Adipocyte (in vitro differentiated cells): ENCODE measurements around the gene IKZF2.
A peak's percentile ranks its signal among the peaks of the same experiment; 100 is the strongest.
"Not testable (repeated sequence)": the region's sequence is repeated elsewhere in the genome, so short reads cannot be mapped to it uniquely, and the experiment has no call there.

Source experiments
- DNase-seq: peaks from one replicate; pipeline ENCODE4 v3.0.0-alpha.2; 2015; ENCODE audit warnings: low read depth
- H3K27me3 ChIP-seq: replicated peaks from 2 replicates; pipeline ENCODE4 v1.7.0; 2013; ENCODE audit warnings: mild to moderate bottlenecking, low read length, moderate library complexity; ENCODE audit not compliant: control insufficient read depth, insufficient read depth
- H3K36me3 ChIP-seq: 2 replicates; pipeline ENCODE4 v1.7.0; 2013; ENCODE audit warnings: low read length, mild to moderate bottlenecking, moderate library complexity; ENCODE audit not compliant: control insufficient read depth, insufficient read depth, severe bottlenecking
- H3K4me1 ChIP-seq: 2 replicates; pipeline ENCODE4 v1.7.0; 2013; ENCODE audit warnings: mild to moderate bottlenecking, low read length, moderate library complexity; ENCODE audit not compliant: control insufficient read depth, insufficient read depth
- H3K4me3 ChIP-seq: 2 replicates; pipeline ENCODE4 v1.7.0; 2013; ENCODE audit warnings: mild to moderate bottlenecking, low read length, moderate library complexity
- H3K9ac ChIP-seq: 2 replicates; pipeline ENCODE4 v1.7.0; 2013; ENCODE audit warnings: mild to moderate bottlenecking, low read length, moderate library complexity
- H3K9me3 ChIP-seq: 2 replicates; pipeline ENCODE4 v1.7.0; 2013; ENCODE audit warnings: mild to moderate bottlenecking, low read length, moderate library complexity; ENCODE audit not compliant: control insufficient read depth

Gene IKZF2

DNA sequence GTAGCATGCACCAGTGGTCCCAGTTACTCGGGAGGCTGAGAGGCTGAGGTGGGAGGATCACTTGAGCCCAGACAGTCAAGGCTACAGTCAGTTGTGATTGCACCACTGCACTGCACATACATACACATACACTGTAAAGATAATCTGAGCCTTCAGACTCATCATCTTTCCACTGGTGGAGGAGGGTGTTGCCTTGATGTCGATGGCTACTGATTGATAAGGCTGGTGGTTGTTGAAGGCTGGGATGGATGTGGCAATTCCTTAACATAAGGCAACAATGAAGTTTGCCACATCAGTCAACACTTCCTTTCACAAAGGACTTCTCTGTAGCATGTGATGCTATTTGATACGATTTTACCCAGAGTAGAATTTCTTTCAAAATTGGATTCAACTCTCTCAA lies 118.8 kb downstream of the IKZF2 start:
- H3K9ac ChIP-seq = no peak overlapping the region
- H3K27me3 ChIP-seq = no peaks in the 10 kb centered on the region
- no peaks in the 10 kb centered on the region for H3K4me1 ChIP-seq
- H3K4me3 ChIP-seq = no peak overlapping the region
- peaks cover 3% of the 10 kb centered on the region for H3K36me3 ChIP-seq
- no peaks in the 10 kb centered on the region for H3K9me3 ChIP-seq
- DNase-seq = no peak

- Histone ChIP-seq H3K27me3 (no peaks in the 10 kb centered on the region), H3K9me3 (no peaks in the 10 kb centered on the region), H3K9ac (no peak overlapping the region), H3K4me3 (no peak overlapping the region), H3K4me1 (peaks cover 8% of the 10 kb centered on the region), H3K36me3 (peaks cover 10% of the 10 kb centered on the region)
- no peak for DNase-seq
Measured at GRCh38 chr2:213022987-213023386, 128.4 kb downstream of the IKZF2 start.

GRCh38 chr2:213021971-213022899 lies 129.2 kb downstream of the IKZF2 start:
- Histone ChIP-seq H3K9me3 (no peaks in the 10 kb centered on the region), H3K4me1 (peaks cover 12% of the 10 kb centered on the region), H3K9ac (no peak overlapping the region), H3K27me3 (no peaks in the 10 kb centered on the region), H3K4me3 (no peak overlapping the region), H3K36me3 (peaks cover 7% of the 10 kb centered on the region)
- peak; percentile 56 for DNase-seq

GRCh38 chr2:213020913-213021312 lies 130.5 kb downstream of the IKZF2 start:
- peaks cover 14% of the 10 kb centered on the region for H3K4me1 ChIP-seq
- not testable (repeated sequence) for H3K9me3 ChIP-seq, DNase-seq, H3K27me3 ChIP-seq, H3K36me3 ChIP-seq, H3K4me3 ChIP-seq, H3K9ac ChIP-seq

GRCh38 chr2:213020268-213020667 lies 131.1 kb downstream of the IKZF2 start:
- no peak overlapping the region for H3K4me3 ChIP-seq
- no peak overlapping the region for H3K9ac ChIP-seq
- no peaks in the 10 kb centered on the region for H3K9me3 ChIP-seq
- no peaks in the 10 kb centered on the region for H3K27me3 ChIP-seq
- H3K36me3 ChIP-seq = peaks cover 5% of the 10 kb centered on the region
- DNase-seq = no peak
- peaks cover 14% of the 10 kb centered on the region for H3K4me1 ChIP-seq

DNA sequence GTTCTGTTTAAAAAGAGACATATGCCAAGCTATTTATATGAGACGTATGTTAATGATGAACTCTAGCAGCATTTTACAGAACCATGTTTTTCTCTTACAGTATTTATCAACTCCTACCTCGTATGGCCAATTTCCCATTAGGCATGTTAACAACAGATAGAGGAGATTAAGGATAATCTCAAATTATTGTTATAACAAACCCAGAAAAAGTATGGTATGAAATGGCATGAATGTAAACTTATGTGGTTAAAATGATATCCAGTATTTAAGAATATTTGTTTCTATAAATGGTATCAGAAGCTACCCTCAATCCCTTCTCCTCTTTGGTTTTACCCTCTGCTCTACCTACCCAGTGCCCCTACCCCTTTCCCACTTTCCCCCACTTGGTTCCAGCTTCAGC lies 132.0 kb downstream of the IKZF2 start:
- H3K36me3 ChIP-seq = peaks cover 5% of the 10 kb centered on the region
- H3K9ac ChIP-seq = no peak overlapping the region
- DNase-seq = no peak
- peaks cover 14% of the 10 kb centered on the region for H3K4me1 ChIP-seq
- no peaks in the 10 kb centered on the region for H3K27me3 ChIP-seq
- no peaks in the 10 kb centered on the region for H3K9me3 ChIP-seq
- H3K4me3 ChIP-seq = no peak overlapping the region

DNA sequence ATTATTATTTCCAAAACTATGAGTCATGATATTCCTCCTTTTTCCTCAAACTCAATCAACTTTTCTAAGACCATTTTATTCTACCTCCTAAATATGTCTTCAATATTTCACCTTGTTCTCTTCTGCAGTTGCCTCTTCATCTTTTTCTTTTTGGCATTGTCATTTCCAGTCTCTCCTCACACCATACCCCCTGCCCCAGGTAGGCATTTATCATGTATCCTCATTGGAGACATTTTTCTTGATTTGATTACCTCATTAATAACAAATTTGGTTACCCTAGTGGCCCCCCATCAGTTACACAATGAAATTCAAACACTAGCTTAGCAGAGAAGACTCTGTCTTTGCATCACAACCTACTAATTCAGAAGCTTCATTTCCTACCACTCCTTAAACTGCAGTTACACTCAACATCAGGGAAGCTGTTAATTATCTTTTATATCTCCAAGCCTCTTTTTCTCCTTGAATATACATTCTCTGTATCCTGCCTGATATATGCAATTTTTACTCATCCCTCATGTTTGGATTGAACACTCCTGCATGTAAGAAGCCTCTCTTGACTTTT lies 133.0 kb downstream of the IKZF2 start:
- Histone ChIP-seq H3K4me3 (no peak overlapping the region), H3K9ac (no peak overlapping the region), H3K27me3 (no peaks in the 10 kb centered on the region), H3K4me1 (peaks cover 14% of the 10 kb centered on the region), H3K9me3 (no peaks in the 10 kb centered on the region), H3K36me3 (peaks cover 5% of the 10 kb centered on the region)
- no peak for DNase-seq

GRCh38 chr2:213017404-213017803 lies 134.0 kb downstream of the IKZF2 start:
- H3K4me1 ChIP-seq = peaks cover 5% of the 10 kb centered on the region
- no peak overlapping the region for H3K9ac ChIP-seq
- peaks cover 8% of the 10 kb centered on the region for H3K36me3 ChIP-seq
- DNase-seq = no peak
- H3K4me3 ChIP-seq = no peak overlapping the region
- no peaks in the 10 kb centered on the region for H3K9me3 ChIP-seq
- no peaks in the 10 kb centered on the region for H3K27me3 ChIP-seq

- Histone ChIP-seq H3K27me3 (no peaks in the 10 kb centered on the region), H3K4me3 (no peak overlapping the region), H3K4me1 (peaks cover 5% of the 10 kb centered on the region), H3K9me3 (no peaks in the 10 kb centered on the region), H3K9ac (no peak overlapping the region), H3K36me3 (peaks cover 9% of the 10 kb centered on the region)
- peak; percentile 23 for DNase-seq
Measured at GRCh38 chr2:213016984-213017351, 134.4 kb downstream of the IKZF2 start.

GRCh38 chr2:213016166-213016983 lies 135.0 kb downstream of the IKZF2 start:
- H3K9ac ChIP-seq = no peak overlapping the region
- DNase-seq = no peak
- H3K27me3 ChIP-seq = no peaks in the 10 kb centered on the region
- H3K36me3 ChIP-seq = peaks cover 6% of the 10 kb centered on the region
- H3K4me3 ChIP-seq = no peak overlapping the region
- peaks cover 5% of the 10 kb centered on the region for H3K4me1 ChIP-seq
- H3K9me3 ChIP-seq = no peaks in the 10 kb centered on the region
